ENCODE measurements around the gene PTPRN2.
"Not testable (repeated sequence)": the region's sequence is repeated elsewhere in the genome, so short reads cannot be mapped to it uniquely, and the experiment has no call there.

The PTPRN2 gene

GRCh38 chr7:157580324-157580723 is 1007.3 kb downstream of the PTPRN2 start:
- DNase-seq (ENCODE audit: low read depth), result no peak

- no peak for DNase-seq (ENCODE audit: low read depth)
Observed at GRCh38 chr7:157579425-157579824, 1008.2 kb downstream of the PTPRN2 start.

- DNase-seq (ENCODE audit: low read depth), result no peak
Observed at GRCh38 chr7:157577796-157578339, 1009.8 kb downstream of the PTPRN2 start.

GRCh38 chr7:157577061-157577460 is 1010.6 kb downstream of the PTPRN2 start:
- no peak for DNase-seq (ENCODE audit: low read depth)

- DNase-seq (ENCODE audit: low read depth), result peak; percentile 9
Observed at GRCh38 chr7:157576415-157576814, 1011.2 kb downstream of the PTPRN2 start.

- no peak for DNase-seq (ENCODE audit: low read depth)
Observed at GRCh38 chr7:157575777-157576176, 1011.8 kb downstream of the PTPRN2 start.

- DNase-seq (ENCODE audit: low read depth), result no peak
Observed at GRCh38 chr7:157574914-157575586, 1012.6 kb downstream of the PTPRN2 start.

- DNase-seq (ENCODE audit: low read depth), result no peak
Observed at GRCh38 chr7:157574120-157574825, 1013.4 kb downstream of the PTPRN2 start.

GRCh38 chr7:157573244-157573643 is 1014.4 kb downstream of the PTPRN2 start:
- DNase-seq (ENCODE audit: low read depth), result no peak

- DNase-seq (ENCODE audit: low read depth), result no peak
Observed at GRCh38 chr7:157572622-157573021, 1015.0 kb downstream of the PTPRN2 start.

GRCh38 chr7:157570531-157571200 is 1017.0 kb downstream of the PTPRN2 start:
- no peak for DNase-seq (ENCODE audit: low read depth)

GRCh38 chr7:157569967-157570366 is 1017.7 kb downstream of the PTPRN2 start:
- no peak for DNase-seq (ENCODE audit: low read depth)

GRCh38 chr7:157568770-157569584 is 1018.6 kb downstream of the PTPRN2 start:
- peak; percentile 11 for DNase-seq (ENCODE audit: low read depth)

GRCh38 chr7:157568106-157568769 is 1019.4 kb downstream of the PTPRN2 start:
- no peak for DNase-seq (ENCODE audit: low read depth)

- DNase-seq (ENCODE audit: low read depth), result no peak
Observed at GRCh38 chr7:157567666-157568065, 1020.0 kb downstream of the PTPRN2 start.

GRCh38 chr7:157566631-157567006 is 1021.0 kb downstream of the PTPRN2 start:
- no peak for DNase-seq (ENCODE audit: low read depth)

- no peak for DNase-seq (ENCODE audit: low read depth)
Observed at GRCh38 chr7:157565981-157566630, 1021.5 kb downstream of the PTPRN2 start.

GRCh38 chr7:157565201-157565626 is 1022.4 kb downstream of the PTPRN2 start:
- no peak for DNase-seq (ENCODE audit: low read depth)

GRCh38 chr7:157564517-157565177 is 1023.0 kb downstream of the PTPRN2 start:
- no peak for DNase-seq (ENCODE audit: low read depth)

- DNase-seq (ENCODE audit: low read depth), result not testable (repeated sequence)
Observed at GRCh38 chr7:157563467-157564135, 1024.0 kb downstream of the PTPRN2 start.

Data from stimulated activated CD8-positive, alpha-beta memory T cell treated with anti-CD3 and anti-CD28 coated beads, Interleukin-15, amount 100 ng/mL, for 24 hours (primary cell).